NCI-H446 treated with DMSO at 0.1 percent for 48 hours (cell line): ENCODE measurements around the gene UBE3C.

Experiments
- DNase-seq: peaks from one replicate; lab custom pipeline; 2025; lab: John Stamatoyannopoulos, UW

The UBE3C gene

GRCh38 chr7:157292770-157293412, 154.2 kb downstream of the UBE3C start:
- no peak for DNase-seq

- DNase-seq, result no peak
These were observed 154.7 kb downstream of the UBE3C start for GRCh38 chr7:157293413-157293788.

GRCh38 chr7:157294773-157295172, 156.0 kb downstream of the UBE3C start:
- DNase-seq, result no peak

DNA sequence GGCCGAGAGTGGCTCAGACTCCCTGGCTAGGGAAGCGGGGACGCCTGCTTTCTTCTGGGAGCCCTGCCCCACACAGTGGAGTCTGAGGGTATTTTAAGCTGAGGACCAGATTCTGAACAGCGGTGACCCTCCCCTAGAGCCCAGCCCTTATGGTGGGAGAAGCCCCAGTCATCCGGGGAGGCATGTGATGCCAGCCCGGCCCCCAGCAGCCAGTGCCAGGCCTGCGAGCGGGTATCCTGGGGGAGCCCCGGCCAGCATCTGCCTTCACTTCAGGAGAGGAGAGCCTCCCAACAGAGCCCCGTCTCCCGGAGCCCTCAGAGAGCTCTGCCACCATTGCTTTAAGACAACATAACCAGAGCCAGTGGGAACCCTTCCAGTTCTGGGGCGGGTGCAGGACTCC, 156.6 kb downstream of the UBE3C start:
- no peak for DNase-seq

- DNase-seq, result no peak
These were observed 158.5 kb downstream of the UBE3C start for GRCh38 chr7:157297185-157297584.

DNA sequence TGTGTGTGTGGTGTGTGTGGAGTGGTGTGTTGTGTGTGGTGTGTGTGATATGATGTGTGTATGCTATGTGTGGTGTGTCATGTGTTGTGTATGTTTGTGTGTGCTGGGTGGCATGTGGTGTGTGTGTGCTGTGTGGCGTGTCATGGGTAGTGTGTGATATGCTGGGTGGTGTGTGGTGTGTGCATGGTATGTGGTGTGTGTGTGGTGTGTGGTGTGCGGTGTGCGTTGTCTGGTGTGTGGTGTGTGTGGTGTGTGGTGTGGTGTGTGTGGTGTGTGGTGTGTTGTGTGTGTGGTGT, 160.5 kb downstream of the UBE3C start:
- no peak for DNase-seq

DNA sequence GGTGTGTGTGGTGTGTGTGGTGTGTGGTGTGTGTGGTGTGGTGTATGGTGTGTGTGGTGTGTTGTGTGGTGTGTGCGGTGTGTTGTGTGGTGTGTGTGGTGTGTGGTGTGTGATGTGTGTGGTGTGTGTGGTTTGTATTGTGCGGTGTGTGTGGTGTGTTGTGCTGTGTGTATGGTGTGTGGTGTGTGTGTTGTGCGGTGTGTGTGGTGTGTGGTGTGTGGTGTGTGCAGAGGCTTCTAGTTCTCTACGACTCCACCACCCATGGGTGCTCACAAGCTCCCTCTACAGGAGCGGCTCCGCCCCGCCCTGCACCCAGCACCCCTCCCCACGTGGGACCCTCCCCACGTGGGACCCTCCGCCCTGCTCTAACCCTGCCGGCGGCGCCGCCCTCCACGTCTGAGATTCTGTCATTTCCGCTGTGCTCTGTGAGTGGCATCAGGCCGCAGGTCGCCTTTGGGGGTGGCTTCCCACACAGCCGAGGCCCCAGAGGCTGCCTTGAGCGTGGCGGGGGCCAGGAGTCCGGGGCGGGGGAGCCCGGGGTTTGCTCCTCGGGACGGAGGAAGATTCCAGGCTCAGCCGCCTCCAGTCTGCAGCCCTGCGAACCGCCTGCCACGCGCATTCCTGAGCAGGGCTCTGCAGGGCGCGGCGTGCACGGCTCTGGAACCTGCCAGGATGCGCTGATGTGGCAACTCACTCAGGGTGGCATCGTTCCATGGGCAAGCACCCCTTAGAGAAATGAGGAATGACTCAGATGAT, 161.1 kb downstream of the UBE3C start:
- no peak for DNase-seq

GRCh38 chr7:157300369-157300825, 161.7 kb downstream of the UBE3C start:
- DNase-seq, result no peak

DNA sequence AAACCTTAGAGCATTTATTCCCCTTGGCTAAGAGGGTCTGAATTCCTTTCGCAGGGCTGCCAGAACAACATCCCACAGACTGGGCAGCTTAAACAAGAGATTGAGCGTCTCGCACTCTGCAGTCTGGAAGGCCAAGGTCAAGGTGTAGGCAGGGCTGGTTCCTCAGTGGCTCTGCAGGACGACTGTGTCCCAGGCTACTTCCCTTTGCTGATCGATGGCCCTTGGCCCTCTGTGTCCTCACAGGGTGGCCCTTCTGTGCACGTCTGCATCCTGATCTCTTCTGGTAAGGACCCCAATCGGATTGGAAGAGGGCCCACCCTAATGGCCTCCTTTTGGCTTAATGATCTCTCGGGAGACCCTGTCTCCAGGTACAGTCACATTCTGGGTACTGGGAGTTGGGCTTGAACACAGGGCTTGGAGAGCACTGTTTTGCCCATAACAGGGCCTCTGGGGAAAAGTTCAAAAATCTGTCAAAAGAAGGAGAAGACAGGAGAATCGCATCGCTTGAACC, 162.9 kb downstream of the UBE3C start:
- no peak for DNase-seq

GRCh38 chr7:157306846-157307838, 168.4 kb downstream of the UBE3C start:
- DNase-seq, result no peak

DNA sequence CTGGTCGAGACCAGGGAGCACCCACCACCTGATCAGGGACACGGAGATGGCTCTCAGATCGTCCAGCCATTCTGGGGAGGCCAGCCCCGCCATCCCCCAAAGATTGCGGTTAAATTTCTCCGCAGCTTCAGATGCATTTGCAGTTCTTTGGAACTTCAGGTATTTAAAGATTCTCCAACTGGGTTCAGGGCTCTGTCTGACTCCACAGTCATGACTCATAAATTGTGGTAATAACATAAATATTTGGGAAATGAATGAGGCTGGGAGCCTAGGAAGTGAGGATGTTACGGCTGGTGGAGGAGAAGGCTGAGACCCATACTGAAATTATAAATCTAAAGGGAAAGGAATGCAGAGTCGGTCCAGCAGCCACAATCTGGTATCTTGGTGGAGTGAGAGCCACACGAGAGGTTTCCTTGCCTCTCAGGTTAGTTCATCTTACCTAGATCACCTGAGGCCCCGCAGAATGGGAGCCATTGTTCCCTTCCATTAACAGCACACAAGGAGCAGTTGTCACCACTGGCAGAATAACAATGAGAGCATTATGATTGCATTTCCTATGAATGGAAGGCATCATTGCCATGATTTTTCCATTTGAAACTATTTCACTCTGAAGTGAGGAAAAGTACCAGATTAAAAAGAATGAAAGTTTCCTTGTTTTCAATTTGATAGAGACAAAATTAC, 171.4 kb downstream of the UBE3C start:
- DNase-seq, result no peak

GRCh38 chr7:157310676-157311185, 172.0 kb downstream of the UBE3C start:
- DNase-seq, result no peak

DNA sequence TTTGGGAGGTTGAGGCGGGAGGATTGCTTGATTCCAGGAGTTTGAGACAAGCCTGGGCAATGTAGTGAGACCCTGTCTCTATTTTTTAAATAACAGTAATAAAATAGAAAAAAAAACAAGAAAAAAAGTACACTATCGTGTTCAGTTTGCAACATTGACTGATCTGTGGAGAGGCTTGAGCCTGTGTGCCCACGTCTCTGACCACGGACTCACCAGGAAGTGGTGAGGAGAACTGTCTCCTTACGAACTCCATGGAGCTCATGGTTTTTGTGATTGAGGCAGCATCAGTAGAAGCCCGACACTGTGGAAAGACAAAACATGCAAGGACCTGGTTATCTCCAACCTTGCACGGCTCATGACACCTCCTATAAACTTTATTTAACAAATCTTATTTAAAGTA, 174.2 kb downstream of the UBE3C start:
- DNase-seq, result no peak

GRCh38 chr7:157313645-157314044, 174.9 kb downstream of the UBE3C start:
- no peak for DNase-seq

DNA sequence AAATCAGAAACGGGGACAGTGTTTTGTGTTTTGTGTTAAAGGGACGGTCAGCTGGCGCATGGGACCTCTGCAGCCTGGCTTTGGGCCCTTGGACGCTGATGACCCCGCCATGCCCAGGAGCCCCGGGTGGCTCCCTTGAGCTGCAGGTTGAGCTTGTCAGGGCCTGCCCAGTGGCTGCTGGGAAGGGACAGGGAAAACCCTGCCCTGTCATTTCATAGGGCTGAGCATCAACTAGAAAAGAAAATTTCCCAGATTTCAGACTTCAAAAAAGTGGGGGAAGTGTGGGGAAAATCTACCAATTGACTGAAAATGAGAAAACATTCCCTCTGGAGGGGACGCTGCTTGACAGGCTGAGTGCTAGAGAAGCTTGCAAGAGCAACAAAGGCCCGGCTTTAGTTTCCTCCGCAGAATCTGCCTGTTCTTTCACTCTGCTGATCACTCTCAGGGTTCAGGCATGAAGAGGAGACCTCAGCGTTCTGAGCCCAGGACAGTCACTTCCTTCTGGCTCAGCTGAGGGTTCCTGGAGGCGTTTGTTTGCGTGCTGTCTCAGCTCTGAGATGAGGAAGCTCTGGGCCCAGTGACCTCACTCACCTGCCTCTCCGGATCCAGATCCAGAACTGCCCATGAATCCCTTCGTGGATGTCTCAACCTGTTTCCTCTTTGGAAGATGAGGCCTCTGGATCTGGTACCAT, 179.4 kb downstream of the UBE3C start:
- no peak for DNase-seq
